Mesothelial cell of epicardium (in vitro differentiated cells): ENCODE results near the gene CPHXL2. TPM values are rescaled to one million over a fixed set of nuclear protein-coding genes. Genes with fewer than 3 reads are reported as not detected.

ENCODE experiments used
- DNase-seq, 2 experiments: peaks; one replicate each; pipeline ENCODE4 v3.0.0; 2021; ENCODE audit warnings: low spot score in 2 of 2; ENCODE audit not compliant: unreplicated experiment in 2 of 2
- H3K27ac Mint-ChIP-seq: 2 replicates; pipeline ENCODE4 v1.8.0; 2021; ENCODE audit warnings: mixed read lengths
- H3K27me3 Mint-ChIP-seq: 2 replicates; pipeline ENCODE4 v1.8.0; 2021; ENCODE audit warnings: low read depth, mixed read lengths
- H3K36me3 Mint-ChIP-seq: 2 replicates; pipeline ENCODE4 v1.8.0; 2021; ENCODE audit warnings: mixed read lengths
- H3K4me1 Mint-ChIP-seq: 2 replicates; pipeline ENCODE4 v1.8.0; 2021; ENCODE audit warnings: mixed read lengths
- H3K4me3 Mint-ChIP-seq: 2 replicates; pipeline ENCODE4 v1.8.0; 2021; ENCODE audit warnings: mild to moderate bottlenecking, moderate library complexity, mixed read lengths
- H3K9me3 Mint-ChIP-seq: 2 replicates; pipeline ENCODE4 v1.8.0; 2021; ENCODE audit warnings: mixed read lengths
- total RNA-seq: library from RNA; stranded (reverse); gene quantifications from 3 replicates; pipeline ENCODE4 v1.2.1, GENCODE V29; 2021
- TF ChIP-seq, protein P1 (sequence below): fragments of 200-600 bp; sonication (generic); IDR thresholded peaks from one replicate; pipeline ENCODE4 v1.5.0; 2021; ENCODE audit warnings: antibody characterized with exemption; ENCODE audit not compliant: unreplicated experiment

Gene CPHXL2
- total RNA-seq, 1 donor from 2014 or later = not detected

DNA sequence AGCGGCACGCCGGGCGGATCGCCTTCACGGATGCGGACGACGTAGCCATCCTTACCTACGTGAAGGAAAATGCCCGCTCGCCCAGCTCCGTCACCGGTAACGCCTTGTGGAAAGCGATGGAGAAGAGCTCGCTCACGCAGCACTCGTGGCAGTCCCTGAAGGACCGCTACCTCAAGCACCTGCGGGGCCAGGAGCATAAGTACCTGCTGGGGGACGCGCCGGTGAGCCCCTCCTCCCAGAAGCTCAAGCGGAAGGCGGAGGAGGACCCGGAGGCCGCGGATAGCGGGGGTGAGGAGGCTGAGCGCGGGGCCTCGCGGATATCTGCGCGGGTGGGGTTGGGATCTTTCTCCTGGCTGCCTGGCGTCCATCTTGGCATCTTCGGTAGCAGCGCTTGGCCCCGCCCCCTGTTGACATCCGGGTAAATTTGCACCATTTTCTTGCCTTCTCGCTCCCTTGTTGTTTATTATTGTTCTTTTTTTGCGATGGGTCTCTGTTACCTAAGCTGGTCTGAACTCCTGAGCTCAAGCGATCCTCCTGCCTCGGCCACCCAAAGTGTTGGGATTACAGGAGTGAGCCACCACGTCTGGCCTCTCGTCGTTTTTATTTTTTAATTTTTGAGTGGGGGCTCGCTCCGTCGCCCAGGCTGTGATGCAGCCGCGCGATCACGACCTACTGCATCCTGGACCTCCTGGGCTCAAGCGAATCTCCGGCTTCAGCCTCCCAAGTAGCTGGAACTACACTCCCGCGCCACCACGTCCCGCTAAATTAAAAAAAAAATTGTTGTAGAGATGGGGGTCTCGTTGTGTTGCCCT is 28.3 kb downstream of the CPHXL2 start:
- Mint-ChIP-seq H3K4me1 (peaks cover 48% of the 10 kb centered on the region), H3K27ac (peak overlapping the region; percentile 97)

DNA sequence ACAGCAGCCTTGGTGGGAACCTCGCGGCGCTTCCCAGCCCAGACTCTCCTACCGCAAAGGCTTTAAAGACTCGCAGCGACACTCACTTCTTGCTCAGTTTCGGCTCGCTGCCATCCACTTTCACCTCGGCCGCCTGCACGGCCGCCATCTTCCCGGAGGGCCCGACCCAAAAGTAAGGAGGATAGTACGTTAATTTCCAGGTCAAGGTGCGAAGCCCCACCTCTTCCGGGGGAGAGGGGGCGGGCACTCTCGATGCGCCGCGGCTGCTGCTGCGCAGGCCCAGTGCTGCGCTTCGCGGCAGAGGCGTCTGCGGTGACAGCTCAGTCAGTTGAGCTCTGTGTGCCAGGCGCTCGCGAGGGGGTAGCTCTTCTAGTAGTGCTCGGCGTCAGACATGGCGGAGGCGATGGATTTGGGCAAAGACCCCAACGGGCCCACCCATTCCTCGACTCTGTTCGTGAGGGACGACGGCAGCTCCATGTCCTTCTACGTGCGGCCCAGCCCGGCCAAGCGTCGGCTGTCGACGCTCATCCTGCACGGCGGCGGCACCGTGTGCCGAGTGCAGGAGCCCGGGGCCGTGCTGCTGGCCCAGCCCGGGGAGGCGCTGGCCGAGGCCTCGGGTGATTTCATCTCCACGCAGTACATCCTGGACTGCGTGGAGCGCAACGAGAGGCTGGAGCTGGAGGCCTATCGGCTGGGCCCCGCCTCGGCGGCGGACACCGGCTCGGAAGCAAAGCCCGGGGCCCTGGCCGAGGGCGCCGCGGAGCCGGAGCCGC is 29.1 kb downstream of the CPHXL2 start, which contains the start of the genes KARS1 and TERF2IP:
Gene KARS1, minus strand, starts transcription at position 174 of the 773 bp plus-strand sequence. Its CDS starts 26 bp downstream, at position 148.
Gene TERF2IP, plus strand, starts transcription at position 282 of the 773 bp plus-strand sequence. Its CDS starts 110 bp downstream, at position 392.
- peak; percentile 72 to 89 for DNase-seq
- TF ChIP-seq, protein P1, sequence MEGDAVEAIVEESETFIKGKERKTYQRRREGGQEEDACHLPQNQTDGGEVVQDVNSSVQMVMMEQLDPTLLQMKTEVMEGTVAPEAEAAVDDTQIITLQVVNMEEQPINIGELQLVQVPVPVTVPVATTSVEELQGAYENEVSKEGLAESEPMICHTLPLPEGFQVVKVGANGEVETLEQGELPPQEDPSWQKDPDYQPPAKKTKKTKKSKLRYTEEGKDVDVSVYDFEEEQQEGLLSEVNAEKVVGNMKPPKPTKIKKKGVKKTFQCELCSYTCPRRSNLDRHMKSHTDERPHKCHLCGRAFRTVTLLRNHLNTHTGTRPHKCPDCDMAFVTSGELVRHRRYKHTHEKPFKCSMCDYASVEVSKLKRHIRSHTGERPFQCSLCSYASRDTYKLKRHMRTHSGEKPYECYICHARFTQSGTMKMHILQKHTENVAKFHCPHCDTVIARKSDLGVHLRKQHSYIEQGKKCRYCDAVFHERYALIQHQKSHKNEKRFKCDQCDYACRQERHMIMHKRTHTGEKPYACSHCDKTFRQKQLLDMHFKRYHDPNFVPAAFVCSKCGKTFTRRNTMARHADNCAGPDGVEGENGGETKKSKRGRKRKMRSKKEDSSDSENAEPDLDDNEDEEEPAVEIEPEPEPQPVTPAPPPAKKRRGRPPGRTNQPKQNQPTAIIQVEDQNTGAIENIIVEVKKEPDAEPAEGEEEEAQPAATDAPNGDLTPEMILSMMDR = no peak
- H3K4me1 Mint-ChIP-seq = peaks cover 44% of the 10 kb centered on the region
- peaks cover 3% of the 10 kb centered on the region for H3K36me3 Mint-ChIP-seq
- peak within 1 kb of the TSS; percentile 99 for H3K27ac Mint-ChIP-seq
- H3K4me3 Mint-ChIP-seq = peak within 1 kb of the TSS; percentile 100
- H3K9me3 Mint-ChIP-seq = no peaks in the 10 kb centered on the region
- no peaks in the 10 kb centered on the region for H3K27me3 Mint-ChIP-seq

More for the DNA sequence above, 28.3 kb downstream of the CPHXL2 start:
- DNase-seq = peak; percentile 47 to 81
- Mint-ChIP-seq H3K9me3 (no peaks in the 10 kb centered on the region), H3K4me3 (peak overlapping the region; percentile 100), H3K27me3 (no peaks in the 10 kb centered on the region), H3K36me3 (no peaks in the 10 kb centered on the region)
- TF ChIP-seq, protein P1 = no peak

DNA sequence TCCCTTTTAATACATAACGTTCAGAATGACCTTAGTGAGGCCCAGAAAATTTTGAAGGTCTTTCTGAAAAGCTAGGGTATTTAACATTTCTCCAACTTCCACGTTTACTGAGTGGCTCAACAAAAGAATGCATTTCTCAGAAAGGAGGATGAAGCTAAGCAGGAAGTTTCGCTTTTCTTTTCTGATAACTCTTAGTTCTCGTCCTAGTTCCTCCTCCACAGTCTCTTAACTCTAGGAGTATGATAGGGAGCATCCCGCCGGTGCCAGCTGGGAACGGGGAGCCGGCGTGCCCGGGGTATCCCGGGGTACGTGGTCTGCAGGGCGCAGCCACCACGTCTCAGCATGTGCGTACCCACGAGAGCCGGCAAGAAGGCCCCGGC is 29.7 kb downstream of the CPHXL2 start:
- DNase-seq = no peak
- no peaks in the 10 kb centered on the region for H3K27me3 Mint-ChIP-seq
- peak overlapping the region; percentile 100 for H3K4me3 Mint-ChIP-seq
- H3K9me3 Mint-ChIP-seq = no peaks in the 10 kb centered on the region
- H3K4me1 Mint-ChIP-seq = peaks cover 41% of the 10 kb centered on the region
- peak overlapping the region; percentile 99 for H3K27ac Mint-ChIP-seq
- TF ChIP-seq, protein P1 = no peak
- peaks cover 4% of the 10 kb centered on the region for H3K36me3 Mint-ChIP-seq

DNA sequence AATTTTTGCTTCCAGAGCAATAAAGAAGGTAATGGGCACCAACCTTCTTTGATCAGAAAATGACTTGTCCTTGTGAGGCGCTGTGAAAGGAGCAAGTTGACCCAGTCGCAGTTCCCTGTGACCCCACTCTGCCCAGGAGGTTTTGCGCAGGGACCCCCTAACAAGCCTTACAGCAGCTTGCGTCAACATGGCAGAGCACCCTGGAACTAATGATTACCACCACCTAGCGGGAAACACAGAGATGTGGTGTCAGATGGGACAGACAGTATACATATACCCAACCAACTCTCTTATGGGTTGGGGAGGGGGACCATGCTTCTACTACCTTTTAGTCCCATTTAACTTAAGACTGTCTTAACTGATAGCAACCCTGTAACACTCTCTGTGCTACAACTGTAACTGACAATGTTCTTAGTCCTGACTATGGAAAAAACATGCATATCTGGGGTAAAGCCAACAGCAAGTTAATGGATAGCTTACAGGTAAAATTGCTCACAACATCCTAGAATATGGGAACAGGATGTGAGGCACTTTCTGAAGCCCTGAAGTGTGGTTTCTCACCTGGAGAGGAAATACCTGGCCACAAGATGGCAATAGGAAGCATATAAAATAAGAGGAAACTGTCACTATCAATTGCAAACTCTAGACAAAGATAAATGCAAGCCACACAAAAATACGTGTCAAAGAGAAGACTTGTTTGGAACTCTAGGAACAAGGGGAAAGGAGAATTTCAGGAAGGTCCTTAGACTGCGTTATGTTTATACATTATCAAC is 32.4 kb downstream of the CPHXL2 start:
- Mint-ChIP-seq H3K4me3 (peak overlapping the region; percentile 0), H3K36me3 (peaks cover 21% of the 10 kb centered on the region), H3K27ac (no peak overlapping the region), H3K4me1 (peaks cover 18% of the 10 kb centered on the region), H3K27me3 (no peaks in the 10 kb centered on the region), H3K9me3 (no peaks in the 10 kb centered on the region)
- no peak for DNase-seq
- TF ChIP-seq, protein P1 = no peak

DNA sequence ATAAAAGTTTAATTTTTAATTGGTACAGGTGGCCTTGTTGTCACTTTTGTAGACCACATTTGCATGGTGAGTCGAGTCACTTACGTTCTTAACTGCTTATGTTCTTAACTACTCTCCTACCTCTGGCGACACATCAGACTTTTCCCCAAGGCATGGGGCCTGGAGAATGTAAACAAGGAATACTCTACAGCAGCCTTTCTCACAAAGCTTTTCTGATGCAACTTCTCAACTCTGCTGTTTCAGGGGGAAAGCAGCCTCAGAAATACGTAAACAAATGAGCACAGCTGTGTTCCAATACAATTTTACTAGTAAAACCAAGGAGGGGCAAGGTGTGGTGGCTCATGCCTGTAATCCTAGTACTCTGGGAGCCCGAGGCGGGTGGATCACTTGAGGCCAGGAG is 36.2 kb downstream of the CPHXL2 start:
- H3K36me3 Mint-ChIP-seq = peaks cover 42% of the 10 kb centered on the region
- peaks cover 8% of the 10 kb centered on the region for H3K4me1 Mint-ChIP-seq
- no peak overlapping the region for H3K4me3 Mint-ChIP-seq
- H3K27me3 Mint-ChIP-seq = no peaks in the 10 kb centered on the region
- no peak for DNase-seq
- no peaks in the 10 kb centered on the region for H3K9me3 Mint-ChIP-seq
- TF ChIP-seq, protein P1 = no peak
- H3K27ac Mint-ChIP-seq = no peak overlapping the region
